GM12891 (cell line): ENCODE measurements around the gene GDF7.

Experiments
- PAX5 ChIP-seq: IDR thresholded peaks from 2 replicates; pipeline ENCODE4 v1.6.1; 2011; ENCODE audit warnings: low read length, moderate library complexity, mild to moderate bottlenecking; ENCODE audit not compliant: insufficient read depth, severe bottlenecking
- POLR2A ChIP-seq: IDR thresholded peaks from 2 replicates; pipeline ENCODE4 v1.6.1; 2011; ENCODE audit warnings: low read depth, low read length, control low read depth
- POLR2AphosphoS5 ChIP-seq: IDR thresholded peaks from 2 replicates; pipeline ENCODE4 v1.6.1; 2011; ENCODE audit warnings: low read depth, low read length, control low read depth
- POU2F2 ChIP-seq: IDR thresholded peaks from 2 replicates; pipeline ENCODE4 v1.6.1; 2011; ENCODE audit warnings: low read depth, mild to moderate bottlenecking, control low read depth, low read length, moderate library complexity
- SPI1 ChIP-seq: IDR thresholded peaks from 2 replicates; pipeline ENCODE4 v1.6.1; 2011; ENCODE audit warnings: low read depth, low read length, control low read depth
- TAF1 ChIP-seq: IDR thresholded peaks from 2 replicates; pipeline ENCODE4 v1.6.1; 2011; ENCODE audit warnings: low read depth, low read length, control low read depth

- TF ChIP-seq POLR2A (no peak), PAX5 (no peak), TAF1 (no peak), POLR2AphosphoS5 (no peak), SPI1 (no peak), POU2F2 (no peak)
These were observed 28.9 kb upstream of the GDF7 start for GRCh38 chr2:20638014-20638413.
